Vagina (tissue), 2 donors: ENCODE data around the gene PPP4C. TPM values are rescaled to one million over a fixed set of nuclear protein-coding genes. Genes with fewer than 3 reads are reported as not detected.

Source experiments
- DNase-seq, 2 donors: peaks; one replicate each; pipeline ENCODE4 v3.0.0-alpha.2; 2017; ENCODE audit errors: extremely low spot score in 2 of 2
- H3K27ac ChIP-seq: fragments of 200-600 bp; sonication (generic); one replicate; pipeline ENCODE4 v1.5.1; 2019
- H3K27me3 ChIP-seq: fragments of 200-600 bp; sonication (generic); one replicate; pipeline ENCODE4 v1.5.1; 2019
- H3K36me3 ChIP-seq, 2 donors: fragments of 200-600 bp; sonication (generic); one replicate each; pipeline ENCODE4 v1.5.1; 2017 to 2019
- H3K4me1 ChIP-seq: fragments of 200-600 bp; sonication (generic); one replicate; pipeline ENCODE4 v1.5.1; 2019
- H3K4me3 ChIP-seq, 2 donors: fragments of 200-600 bp; sonication (generic); 1 replicate in 1 of 2; 2 replicates in 1 of 2; pipeline ENCODE4 v1.5.1; 2016 to 2019
- H3K9me3 ChIP-seq: fragments of 200-600 bp; sonication (generic); one replicate; pipeline ENCODE4 v1.5.1; 2019
- CTCF ChIP-seq, 3 experiments: fragments of 450-650 bp in 2 of 3; fragments of 200-600 bp in 1 of 3; sonication (generic) in 1 of 3; IDR thresholded peaks; one replicate each; pipeline ENCODE4 v1.5.1; 2017 to 2019; ENCODE audit warnings: antibody characterized with exemption in 3 of 3, mild to moderate bottlenecking in 2 of 3, moderate library complexity in 2 of 3
- POLR2A ChIP-seq, 2 donors: fragments of 450-650 bp; IDR thresholded peaks; one replicate each; pipeline ENCODE4 v1.6.1; 2017; ENCODE audit warnings: antibody characterized with exemption in 2 of 2, mild to moderate bottlenecking in 2 of 2, moderate library complexity in 2 of 2
- POLR2AphosphoS5 ChIP-seq, 2 donors: sonication (generic); formaldehyde crosslinking; IDR thresholded peaks; one replicate each; pipeline ENCODE4 v1.9.0; 2017; ENCODE audit warnings: antibody characterized with exemption in 2 of 2, mild to moderate bottlenecking in 2 of 2, low read depth in 1 of 2; ENCODE audit not compliant: insufficient read depth in 1 of 2
- intact Hi-C: fragments of 100-400 bp; cut with DNase I; formaldehyde crosslinking; loops from one replicate; pipeline ENCODE4 v1.15.1; 2023
- total RNA-seq: library from RNA; depleted of rRNA; stranded (reverse); fragments of >200 nt; gene quantifications from one replicate; pipeline ENCODE4 v1.2.3, GENCODE V29; 2016

Gene PPP4C
- total RNA-seq, 1 donor from 2014 or later: 60.4 TPM

GRCh38 chr16:30049871-30050270 is 25.9 kb upstream of the PPP4C start:
- TF ChIP-seq CTCF (IDR thresholded peaks at IDR 0.05): no peak
- no peak for TF ChIP-seq POLR2A (IDR thresholded peaks at IDR 0.05)
- no peak for TF ChIP-seq POLR2AphosphoS5 (IDR thresholded peaks at IDR 0.05; ENCODE audit: insufficient read depth in 1 of 2, low read depth in 1 of 2)
- no peaks in the 10 kb centered on the region for H3K9me3 ChIP-seq
- H3K4me1 ChIP-seq: peaks cover 23% of the 10 kb centered on the region
- intact Hi-C loops: no loop called here
- no peaks in the 10 kb centered on the region for H3K36me3 ChIP-seq
- DNase-seq: no peak
- H3K27ac ChIP-seq: no peak overlapping the region
- H3K4me3 ChIP-seq: no peak overlapping the region
- no peaks in the 10 kb centered on the region for H3K27me3 ChIP-seq

DNA sequence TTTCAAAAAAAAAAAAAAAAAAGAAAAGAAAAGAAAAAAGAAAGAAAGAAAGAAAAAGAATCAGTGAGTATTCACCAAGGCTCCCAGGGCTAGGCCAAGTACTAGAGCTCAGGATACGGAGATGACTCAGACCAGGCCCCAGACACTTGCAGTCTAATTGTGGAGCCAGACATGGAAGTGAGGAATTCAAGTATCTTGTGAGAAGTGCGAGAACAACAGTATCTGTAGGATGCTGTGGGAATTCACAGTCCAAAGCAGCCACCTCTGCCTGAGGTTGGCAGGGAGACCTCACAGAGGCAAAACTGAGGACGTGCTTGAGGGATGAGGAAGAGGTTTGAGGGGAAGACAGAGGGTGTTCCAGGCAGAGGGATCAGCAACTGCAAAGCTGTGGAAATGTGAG is 24.3 kb upstream of the PPP4C start:
- TF ChIP-seq POLR2AphosphoS5 (IDR thresholded peaks at IDR 0.05; ENCODE audit: insufficient read depth in 1 of 2, low read depth in 1 of 2) (no peak), CTCF (IDR thresholded peaks at IDR 0.05) (no peak), POLR2A (IDR thresholded peaks at IDR 0.05) (no peak)
- Histone ChIP-seq H3K27me3 (no peaks in the 10 kb centered on the region), H3K4me3 (no peak overlapping the region), H3K36me3 (no peaks in the 10 kb centered on the region), H3K9me3 (no peaks in the 10 kb centered on the region), H3K4me1 (peaks cover 27% of the 10 kb centered on the region), H3K27ac (no peak overlapping the region)
- intact Hi-C loops: no loop called here
- DNase-seq: no peak

- no peak for TF ChIP-seq CTCF (IDR thresholded peaks at IDR 0.05)
- peak; percentile 72 to 93 for TF ChIP-seq POLR2AphosphoS5 (IDR thresholded peaks at IDR 0.05; ENCODE audit: insufficient read depth in 1 of 2, low read depth in 1 of 2)
- TF ChIP-seq POLR2A (IDR thresholded peaks at IDR 0.05): no peak
- Histone ChIP-seq H3K27ac (peak overlapping the region; percentile 20), H3K36me3 (no peaks in the 10 kb centered on the region), H3K9me3 (no peaks in the 10 kb centered on the region), H3K4me3 (peak overlapping the region; percentile 63 to 72), H3K27me3 (no peaks in the 10 kb centered on the region), H3K4me1 (peaks cover 27% of the 10 kb centered on the region)
- intact Hi-C loops: no loop called here
- DNase-seq: no peak
Observed at GRCh38 chr16:30052671-30053372, 23.0 kb upstream of the PPP4C start.

- Histone ChIP-seq H3K27me3 (no peaks in the 10 kb centered on the region), H3K4me3 (peak overlapping the region; percentile 63 to 72), H3K9me3 (no peaks in the 10 kb centered on the region), H3K27ac (no peak overlapping the region), H3K36me3 (no peaks in the 10 kb centered on the region), H3K4me1 (peaks cover 27% of the 10 kb centered on the region)
- no peak for DNase-seq
- TF ChIP-seq POLR2AphosphoS5 (IDR thresholded peaks at IDR 0.05; ENCODE audit: insufficient read depth in 1 of 2, low read depth in 1 of 2) (no peak), POLR2A (IDR thresholded peaks at IDR 0.05) (no peak), CTCF (IDR thresholded peaks at IDR 0.05) (no peak)
- intact Hi-C loops: no loop called here
Observed at GRCh38 chr16:30053376-30054015, 22.3 kb upstream of the PPP4C start.

GRCh38 chr16:30054451-30054850 is 21.3 kb upstream of the PPP4C start:
- Histone ChIP-seq H3K4me1 (peaks cover 27% of the 10 kb centered on the region), H3K27ac (no peak overlapping the region), H3K27me3 (no peaks in the 10 kb centered on the region), H3K36me3 (peaks cover 0 to under 1% of the 10 kb centered on the region in 2 donors), H3K4me3 (no peak overlapping the region), H3K9me3 (no peaks in the 10 kb centered on the region)
- TF ChIP-seq CTCF (IDR thresholded peaks at IDR 0.05) (no peak), POLR2A (IDR thresholded peaks at IDR 0.05) (no peak), POLR2AphosphoS5 (IDR thresholded peaks at IDR 0.05; ENCODE audit: insufficient read depth in 1 of 2, low read depth in 1 of 2) (no peak)
- intact Hi-C loops: no loop called here
- DNase-seq: no peak
